Stimulated activated CD4-positive, alpha-beta T cell treated with anti-CD3 and anti-CD28 coated beads, Interleukin-4, amount 100 ng/mL, for 1 hour (primary cell): ENCODE results near the gene PLEKHM1.

Experiments used
- DNase-seq: peaks from one replicate; pipeline ENCODE4 v3.0.0-alpha.2; 2020

Gene PLEKHM1

DNA sequence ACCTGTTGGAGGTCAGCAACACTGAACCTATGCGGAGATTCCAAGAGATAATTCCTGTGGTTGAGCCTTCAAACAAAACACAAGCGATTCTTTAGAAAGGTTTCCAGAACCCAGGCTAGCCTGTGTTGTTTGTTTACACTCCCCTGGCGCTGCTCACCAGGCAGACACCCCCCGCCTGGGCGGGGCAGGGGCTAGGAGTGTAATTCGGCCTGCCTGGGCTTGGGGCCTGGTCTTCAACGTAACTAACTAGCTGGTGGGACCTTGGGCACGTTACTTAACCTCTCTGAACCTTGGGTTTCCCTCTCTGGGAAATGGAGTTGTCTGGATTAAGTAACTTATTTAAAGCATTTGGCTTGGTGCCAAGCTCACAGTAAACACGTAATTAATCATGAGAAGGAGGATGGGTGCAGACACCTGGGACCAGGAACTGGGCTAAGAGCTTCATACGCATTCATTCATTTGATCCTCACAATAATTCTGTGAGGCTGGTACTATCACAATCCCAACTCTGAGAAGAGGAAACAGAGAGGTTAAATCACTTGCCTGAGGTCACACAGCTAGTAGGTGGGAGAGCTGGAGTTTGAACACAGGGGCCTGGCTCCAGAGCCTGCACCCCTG, 50.3 kb downstream of the PLEKHM1 start:
- DNase-seq = no peak

DNA sequence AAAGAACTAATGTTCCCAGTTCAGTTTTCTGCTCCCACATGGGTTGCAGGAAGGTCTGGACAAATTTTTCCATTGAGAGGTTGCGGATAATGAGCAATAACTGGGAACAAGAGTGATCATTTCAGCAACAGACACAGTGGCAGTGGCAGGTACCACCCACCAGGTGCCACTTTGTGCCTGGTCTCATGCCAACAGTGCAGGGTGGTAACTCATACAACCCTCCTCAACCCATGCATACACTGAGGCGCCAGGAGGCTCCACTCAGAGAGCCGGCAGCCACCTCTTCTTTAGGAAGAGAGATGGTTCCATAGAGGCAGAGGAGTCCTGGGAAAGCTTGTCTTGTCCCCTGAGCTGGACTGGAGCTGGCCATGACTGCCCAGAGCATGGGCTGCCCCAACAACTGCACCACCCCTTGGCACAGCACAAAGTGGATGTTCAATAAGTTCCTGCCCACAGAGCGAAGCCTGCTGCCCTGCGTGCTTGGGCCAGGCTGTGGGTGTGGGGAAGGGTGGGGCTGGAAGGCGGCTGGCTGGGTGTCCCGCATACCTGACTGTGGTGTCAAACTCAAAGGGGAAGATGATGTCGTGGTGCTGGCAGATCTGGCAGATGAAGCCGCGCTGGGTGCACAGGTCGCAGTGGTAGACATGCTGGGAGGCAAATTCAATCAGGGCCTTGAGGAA, 51.5 kb downstream of the PLEKHM1 start:
- no peak for DNase-seq

DNA sequence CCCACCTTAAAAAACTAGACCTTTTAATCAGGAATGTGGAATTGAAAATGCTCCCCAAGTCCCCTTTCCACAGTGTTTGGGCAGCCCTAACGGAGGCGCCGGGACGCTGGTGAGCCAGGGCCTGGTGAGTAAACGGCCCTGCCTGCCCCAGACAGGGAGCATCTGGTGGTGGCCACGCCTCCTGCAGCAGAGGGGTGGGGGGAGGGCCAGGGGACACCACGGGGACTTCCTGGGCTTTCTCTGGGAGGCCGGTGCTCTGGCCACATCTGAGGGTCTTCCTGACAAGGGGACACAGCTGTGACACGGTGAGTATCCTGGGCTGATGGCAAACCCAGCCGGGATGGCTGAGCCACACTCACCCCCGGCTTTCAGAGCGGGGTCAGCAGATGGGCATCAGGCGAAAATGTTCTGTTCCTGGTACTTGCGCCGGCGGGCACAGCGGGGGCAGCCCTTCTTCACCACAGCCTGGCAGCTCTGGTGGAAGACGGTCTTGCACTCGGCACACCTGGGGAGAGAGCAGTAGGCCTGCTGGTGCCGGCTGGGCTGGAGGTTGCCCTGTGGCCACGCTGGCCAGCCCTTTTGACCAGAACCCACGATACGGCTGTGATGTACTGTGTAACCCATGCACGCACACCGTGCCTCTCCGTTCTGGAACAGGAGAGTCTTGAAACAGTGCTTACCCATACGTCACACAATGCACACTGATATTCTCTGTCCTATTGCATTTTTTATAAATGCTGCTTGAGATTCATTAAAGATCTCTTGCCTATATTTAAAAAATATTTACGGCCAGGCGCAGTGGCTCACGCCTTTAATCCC, 52.8 kb downstream of the PLEKHM1 start:
- no peak for DNase-seq

DNA sequence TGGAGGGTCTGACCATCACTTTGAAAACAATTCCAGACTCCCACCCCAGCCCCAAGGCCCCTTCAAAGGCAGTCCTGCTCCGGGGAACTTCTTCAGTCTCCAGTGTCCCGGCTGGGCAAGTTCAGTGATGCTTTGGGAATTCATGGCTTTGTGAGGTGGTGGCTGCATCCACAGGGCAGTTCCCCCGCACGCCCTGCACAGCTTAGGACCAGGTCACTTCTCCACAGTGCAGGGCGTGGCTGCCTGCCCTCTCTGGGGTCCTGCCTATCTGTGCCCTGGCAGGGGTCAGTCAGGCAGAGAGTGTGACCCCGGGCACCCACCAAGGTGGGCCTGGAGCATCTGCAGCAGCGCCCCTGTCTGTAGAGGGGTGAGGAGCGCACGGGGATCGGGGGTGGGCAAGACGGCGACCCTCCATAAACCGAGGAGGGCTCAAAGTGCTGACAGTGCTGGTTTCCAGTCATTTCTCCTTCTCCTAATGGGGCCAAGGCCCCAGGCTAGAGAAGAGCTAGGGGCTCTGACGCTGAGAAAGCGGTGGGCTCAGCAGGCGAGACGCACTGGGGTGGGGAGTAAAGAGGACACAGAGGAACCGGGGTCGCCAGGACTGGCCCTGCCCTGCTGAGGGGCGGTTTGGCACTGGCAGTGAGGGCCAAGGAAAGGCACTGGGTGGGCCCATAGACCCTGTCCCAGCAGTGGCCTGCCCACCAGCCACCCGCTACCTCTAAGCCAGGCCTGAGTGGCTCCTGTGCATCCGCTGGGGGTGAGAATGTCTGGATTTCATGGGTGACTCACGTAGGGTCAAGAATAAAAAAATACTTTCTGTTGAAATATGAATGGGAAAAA, 53.7 kb downstream of the PLEKHM1 start:
- DNase-seq = no peak

DNA sequence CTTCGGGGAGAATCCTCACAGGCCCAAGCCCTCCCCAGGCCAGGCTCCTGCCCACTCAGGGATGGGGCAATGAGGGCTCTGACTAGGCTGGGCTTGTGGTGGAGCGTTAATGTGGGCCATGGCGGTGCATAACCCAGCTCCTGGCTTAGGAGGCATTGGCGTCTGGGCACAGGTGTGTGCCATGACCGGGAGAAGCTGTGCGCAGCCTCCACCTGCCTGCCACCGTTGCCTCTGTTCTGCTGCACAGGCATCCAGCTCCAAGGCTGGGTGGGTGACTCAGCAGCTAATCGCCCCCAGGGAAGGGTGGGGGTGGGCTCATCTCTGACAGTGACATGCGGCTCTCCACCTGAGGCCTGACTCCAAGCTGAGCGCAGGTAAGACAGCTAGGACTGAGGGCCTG, 54.4 kb downstream of the PLEKHM1 start:
- no peak for DNase-seq

DNA sequence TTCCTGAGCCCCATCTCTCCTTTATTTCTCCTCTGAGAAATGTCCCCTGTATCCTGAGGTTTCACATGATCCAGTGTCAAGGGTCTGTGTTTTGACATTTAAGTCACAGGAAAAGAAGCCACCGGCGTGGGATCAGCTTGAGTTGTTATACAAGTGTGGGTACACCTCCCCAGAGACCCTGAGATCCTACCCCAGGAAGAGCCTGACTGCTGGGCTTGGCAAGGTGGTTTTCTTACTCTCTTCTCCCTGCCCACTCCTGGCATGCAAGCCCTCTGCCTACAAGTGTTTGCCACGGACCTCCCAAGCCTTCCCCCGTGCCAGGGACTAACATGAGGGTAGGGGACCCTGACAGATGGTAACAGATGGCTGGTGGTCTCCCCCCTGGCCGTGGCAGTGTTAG, 55.0 kb downstream of the PLEKHM1 start:
- no peak for DNase-seq

DNA sequence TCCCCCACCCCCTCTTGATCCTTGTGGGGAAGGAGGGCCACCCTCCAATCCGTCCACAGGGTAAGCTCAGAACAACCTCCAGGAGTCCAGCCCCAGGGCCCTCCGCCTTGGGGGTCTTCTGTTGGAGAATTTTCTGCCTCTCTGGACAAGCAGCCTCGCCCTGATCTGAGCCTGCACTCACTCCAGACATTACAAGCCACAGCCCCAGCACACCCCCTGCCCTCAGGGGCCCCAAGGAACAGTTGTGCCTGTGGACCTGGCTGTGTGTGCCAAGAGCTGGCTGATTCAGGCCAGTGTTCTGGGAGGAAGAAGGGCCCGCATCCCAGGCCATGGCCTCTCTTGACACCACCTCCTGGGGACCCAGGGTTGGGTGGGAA, 57.4 kb downstream of the PLEKHM1 start:
- no peak for DNase-seq

DNA sequence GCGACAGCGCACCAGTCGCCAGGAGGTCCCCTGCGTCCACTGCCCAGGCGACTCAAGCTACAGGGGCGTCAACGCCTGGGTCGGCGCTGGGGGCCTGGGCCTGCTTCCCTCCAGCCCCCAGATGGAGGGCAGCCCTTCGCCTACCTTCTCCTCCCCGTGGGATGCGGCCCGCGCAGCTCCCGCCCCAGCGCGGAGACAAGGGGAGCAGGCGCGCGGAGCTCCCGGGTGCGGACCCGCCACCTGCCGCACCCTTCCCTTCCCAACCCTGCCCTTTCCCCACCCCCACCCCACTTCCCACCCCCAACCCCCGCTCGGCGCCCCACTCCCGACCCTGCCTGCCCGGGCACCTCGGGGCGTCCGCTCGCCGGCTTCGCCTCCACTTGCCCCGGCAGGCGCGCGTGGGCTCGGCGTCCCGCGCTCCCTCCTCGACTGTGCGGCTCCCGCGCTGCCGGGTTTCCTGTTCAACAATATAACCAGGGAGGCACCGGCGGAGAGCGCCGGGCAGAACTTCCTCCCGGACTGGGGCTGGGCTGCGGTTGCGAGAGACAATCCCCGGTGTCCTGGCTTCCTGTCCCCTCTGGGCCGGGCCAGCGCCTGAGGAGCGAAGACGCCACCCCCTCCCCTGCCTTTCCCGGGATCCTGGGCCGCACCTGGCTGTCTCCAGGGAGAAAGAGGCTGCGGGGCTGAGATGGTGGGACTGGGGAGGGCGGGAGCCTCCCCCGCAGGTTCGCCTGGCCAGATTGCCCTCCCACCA, 57.9 kb downstream of the PLEKHM1 start, which contains the start of gene ARHGAP27:
Gene ARHGAP27, minus strand, starts transcription at position 466 of the 754 bp plus-strand sequence. CDS start 2,591 bp downstream, outside the sequence.
- DNase-seq = no peak

DNA sequence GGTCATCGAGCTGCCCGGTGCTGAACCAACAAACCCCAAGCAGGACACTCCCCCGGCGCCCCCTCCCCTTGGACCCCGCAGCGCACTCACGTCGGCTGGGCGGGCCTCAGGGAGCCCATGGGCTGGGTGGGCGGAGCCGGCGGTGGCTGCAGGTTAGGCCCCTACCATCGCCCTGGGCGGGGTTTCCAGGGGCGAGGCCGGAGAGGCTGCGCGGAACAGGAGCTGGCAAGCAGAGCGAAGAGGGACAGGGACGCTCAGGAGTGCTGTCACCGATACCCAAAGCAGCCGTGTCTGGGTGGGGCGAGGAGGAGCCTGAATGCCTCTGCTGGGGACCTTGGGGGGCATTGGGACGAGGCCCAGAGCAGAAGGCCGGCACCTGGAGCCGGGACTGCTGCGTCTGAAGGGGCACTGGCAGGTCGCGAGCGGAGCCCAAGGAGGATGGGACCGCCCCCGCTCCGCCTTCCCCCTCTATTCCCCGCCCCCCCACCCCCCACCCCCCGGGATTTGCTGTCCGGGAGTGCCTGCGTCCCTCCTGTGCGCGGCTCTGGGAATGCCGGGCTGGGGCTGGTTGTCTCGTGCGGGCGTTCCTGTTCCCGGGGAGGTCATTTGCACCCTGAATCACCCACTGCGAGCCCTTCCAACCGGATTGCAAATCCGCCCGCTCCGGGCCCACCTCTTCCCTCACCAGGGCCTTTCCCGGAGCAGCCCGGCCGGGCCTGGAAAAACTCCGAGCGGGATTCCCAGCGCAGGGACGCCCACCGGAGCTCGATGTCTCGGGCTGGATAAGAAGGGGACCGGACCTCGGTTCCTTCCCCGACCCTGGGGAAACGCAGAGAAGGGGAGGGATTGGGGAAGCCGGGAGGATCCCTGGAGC, 58.8 kb downstream of the PLEKHM1 start:
- DNase-seq = peak; percentile 71

DNA sequence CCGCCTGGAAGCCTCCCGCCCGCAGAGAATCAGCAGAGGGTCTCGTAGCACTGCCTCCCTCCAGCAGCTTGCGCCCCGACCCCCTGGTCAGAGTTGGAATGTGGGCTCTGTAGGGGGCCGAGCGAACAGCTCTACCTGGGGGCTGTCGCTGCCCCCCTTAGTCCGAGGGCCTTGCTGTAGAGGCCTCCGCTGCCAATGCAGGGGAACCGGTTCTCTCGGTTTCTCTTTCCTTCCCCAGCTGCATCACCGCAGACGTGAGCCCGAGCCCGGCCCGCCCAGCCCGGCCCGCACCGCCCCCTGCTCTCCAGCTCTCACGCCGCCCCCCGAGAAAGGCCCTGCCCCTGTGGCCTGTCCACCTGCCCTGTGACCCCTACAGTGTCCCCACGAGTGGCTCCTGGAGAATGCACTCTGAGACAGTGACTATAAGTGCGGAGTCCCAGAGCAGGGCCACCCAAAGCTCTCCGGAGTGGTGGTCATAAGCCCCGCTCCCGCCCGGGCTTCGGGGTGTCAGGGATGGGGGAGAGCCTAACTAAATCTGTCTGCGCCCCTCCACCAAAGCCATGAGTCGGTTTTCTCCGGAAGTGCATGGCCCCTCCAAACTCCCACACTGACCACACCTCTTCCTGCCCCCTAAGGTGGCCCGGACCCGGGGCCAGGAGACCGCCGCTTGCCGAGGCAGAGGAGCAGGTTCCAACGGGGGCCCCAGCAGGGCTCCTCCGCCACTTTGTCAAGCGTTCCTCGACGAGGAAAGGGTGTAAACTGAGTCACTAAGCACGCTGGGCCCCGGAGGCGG, 59.6 kb downstream of the PLEKHM1 start:
- DNase-seq = peak; percentile 38

DNA sequence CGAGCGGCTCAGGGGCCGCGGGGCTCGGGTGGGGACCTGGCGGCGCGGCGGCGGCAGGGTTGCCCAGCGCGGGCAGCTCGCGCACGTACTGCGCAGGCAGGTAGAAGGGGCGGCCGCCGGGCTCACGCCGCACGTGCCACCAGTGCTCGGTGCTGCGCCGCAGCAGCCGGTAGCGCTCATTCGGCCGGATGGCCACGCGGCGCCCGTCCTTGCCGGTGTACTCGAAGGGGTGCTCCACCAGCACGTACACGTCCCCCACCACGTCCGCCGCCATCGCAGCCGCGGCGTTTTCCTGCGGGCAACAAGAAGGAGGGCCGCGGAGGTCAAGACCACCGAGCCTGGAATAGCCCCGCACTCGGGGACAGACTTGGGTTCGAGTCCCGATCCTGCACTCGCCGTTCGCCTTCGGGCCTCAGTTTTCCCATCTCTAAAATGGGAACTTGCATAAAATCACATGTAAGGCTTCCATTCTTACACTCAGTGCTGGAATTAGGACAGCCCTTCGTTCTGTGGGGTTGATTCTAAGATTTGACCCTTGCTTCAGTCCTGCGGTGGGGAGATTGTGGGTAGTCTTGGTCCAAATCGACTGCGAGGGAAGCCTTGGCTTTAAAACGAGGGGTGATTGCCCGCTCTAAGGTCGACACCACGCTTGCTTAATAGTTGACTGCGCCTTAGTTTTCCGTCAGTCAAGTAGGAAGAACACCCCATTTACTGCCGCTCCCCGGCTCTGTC, 60.3 kb downstream of the PLEKHM1 start:
- no peak for DNase-seq

DNA sequence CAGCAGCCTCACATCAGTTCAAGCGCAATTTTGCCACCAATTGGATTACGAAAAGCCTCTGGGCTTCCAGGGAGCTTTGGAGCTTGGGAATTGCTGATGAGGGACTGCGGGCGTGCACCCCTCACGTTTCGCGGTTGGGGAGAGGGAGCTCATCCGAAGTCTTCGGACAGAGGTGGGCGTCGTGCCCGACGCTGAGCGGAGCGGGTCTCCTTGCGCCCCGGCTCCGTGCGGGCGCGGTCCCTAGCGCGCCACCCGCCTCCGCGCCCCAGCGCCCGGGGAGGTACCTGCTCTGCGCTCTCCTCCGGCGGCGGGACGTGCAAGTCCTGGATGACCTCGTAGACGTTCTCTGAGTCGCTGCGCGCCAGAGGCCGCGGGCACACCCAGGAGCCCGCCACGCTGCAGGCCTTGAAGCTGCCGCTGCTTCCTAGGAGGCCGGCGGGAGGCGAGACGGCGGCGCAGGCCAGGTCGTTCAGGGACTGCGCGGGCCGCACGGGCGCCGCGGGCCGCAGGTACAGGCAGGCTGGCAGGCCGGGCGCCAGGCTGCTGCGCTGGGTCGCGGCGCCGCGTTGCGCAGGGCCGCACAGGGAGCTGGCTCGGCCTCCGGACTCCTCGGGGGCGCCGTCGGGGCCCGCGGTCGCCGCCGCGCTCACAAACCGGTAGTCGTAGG, 61.0 kb downstream of the PLEKHM1 start:
- no peak for DNase-seq

DNA sequence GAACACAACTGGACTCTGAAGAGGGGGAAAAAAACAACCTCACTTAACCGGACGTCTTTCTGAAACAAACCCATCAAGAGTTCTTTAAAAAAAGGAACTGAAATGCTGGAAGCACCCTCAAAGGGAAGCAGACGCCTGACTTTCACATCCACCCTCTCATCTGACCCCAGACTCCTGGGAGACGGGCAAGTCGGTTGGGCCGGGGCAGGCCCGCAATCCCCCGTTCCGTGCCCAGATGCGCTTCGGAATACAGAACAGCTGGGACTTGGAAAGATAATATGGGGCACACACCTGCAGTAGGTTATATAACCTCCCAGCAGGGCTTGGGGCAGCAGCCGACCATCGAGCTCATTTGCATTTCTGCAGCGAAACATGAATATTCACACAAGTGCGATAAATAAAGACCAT, 61.6 kb downstream of the PLEKHM1 start:
- DNase-seq = no peak

DNA sequence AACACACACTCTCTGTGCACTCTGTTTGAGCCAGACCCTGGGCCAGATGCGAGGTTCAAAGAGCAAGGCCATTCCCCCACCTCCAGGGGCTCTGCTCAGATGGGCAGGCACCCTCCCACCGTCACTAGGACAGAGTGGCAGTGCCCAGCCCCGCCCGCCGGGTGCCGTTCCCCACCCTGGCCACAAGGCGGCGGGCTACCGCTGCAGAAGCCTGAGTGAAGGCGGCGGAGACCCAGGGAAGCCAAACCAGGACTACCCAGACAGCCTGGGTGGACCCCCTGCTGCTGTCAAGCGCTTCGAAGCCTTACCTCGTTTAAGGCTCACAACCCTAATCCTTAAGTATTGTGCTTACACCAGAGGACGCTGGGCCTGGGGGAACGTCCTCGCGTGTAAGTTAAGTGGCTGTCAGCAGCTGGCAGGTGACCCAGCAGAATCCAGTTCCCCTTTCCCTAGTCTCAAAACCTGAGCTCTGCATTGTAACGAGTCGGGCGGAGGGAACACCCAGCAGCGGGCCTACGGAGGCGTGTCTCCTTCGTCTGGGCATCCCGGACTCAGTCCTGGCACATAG, 62.4 kb downstream of the PLEKHM1 start:
- peak; percentile 81 for DNase-seq

DNA sequence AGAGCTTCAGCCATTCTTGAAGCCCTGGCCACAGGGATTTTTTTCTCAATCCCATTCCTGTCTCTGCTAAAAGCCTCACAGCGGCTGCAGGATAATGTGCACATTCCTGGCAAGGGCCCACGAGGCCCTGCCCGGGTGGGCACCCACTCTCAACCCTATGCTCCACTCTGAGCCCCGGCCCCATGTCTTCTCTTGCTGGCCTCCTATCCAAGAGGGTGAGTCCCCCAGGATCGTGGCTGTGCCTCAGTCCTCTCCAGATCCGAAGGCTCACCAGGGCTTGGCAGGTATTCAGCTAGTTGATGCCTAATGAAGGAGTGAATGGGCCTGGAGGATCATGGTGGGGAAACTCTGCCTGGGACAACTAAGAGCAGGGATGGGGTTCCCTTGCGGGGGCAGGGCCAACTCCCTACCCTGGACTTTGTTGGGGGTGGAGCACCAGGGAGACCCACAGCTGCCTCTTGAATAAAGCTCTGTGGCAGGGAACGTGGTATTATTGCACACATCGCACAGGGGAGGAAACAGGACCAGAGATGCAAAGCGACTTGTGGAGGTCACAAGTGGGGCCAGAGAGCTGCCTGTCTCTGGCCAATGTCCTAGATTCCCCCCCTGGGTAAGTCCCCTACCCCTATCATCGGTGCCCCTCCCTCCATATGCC, 63.2 kb downstream of the PLEKHM1 start:
- DNase-seq = no peak

DNA sequence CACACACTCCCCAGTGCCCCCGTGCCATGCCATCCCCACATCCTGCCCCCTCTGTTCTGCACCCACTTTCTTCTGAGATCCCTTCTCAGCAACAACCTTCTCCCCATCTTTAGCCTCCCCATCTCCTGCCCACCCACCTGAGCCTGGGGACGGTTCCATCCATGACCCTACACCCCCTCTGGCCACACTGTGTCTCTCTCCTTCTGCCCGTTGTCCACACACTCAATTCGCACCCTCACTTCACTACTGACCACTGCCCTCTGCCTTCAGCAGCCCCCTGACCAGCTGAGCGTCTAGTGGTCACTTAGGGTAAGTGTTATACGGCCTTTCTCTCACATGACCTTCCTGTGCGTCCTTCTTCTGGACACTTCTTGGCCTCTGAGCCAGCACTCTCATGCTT, 64.0 kb downstream of the PLEKHM1 start:
- no peak for DNase-seq

DNA sequence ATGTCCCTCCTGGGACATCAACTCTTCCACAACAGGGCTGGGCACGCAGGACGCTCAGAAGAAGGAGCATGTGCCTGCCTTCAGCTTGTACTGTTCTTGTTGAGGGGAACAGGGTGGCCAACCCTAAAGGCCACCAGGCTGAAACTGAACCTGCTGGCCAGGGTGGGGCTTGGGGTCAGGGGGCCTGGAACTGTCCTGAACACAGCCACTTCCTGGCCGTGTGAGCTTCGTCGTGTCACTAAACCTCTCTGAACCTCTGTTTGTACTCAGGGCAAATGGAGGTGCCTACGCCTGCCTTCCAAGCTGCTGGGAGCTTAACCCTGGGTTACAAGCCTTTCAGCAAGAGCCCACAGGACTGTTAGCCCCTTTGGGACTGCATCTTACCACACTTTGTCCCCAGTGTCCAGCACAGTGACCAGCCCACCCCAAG, 64.5 kb downstream of the PLEKHM1 start:
- no peak for DNase-seq
